OCI-LY3 (cell line): ENCODE results near the gene LRRN4CL.

Experiments
- EZH2phosphoT487 ChIP-seq: fragments of 200-600 bp; shearing (Covaris generic); IDR thresholded peaks from 2 replicates; pipeline ENCODE4 v1.6.1; 2018; ENCODE audit warnings: antibody characterized with exemption, mixed run types, low read depth
- TF ChIP-seq, protein P1 (sequence below): fragments of 200-600, 300-600 bp; sonication (generic); IDR thresholded peaks from 2 replicates; pipeline ENCODE4 v1.5.1; 2014; ENCODE audit warnings: antibody characterized with exemption, low read length, low read depth

DNA sequence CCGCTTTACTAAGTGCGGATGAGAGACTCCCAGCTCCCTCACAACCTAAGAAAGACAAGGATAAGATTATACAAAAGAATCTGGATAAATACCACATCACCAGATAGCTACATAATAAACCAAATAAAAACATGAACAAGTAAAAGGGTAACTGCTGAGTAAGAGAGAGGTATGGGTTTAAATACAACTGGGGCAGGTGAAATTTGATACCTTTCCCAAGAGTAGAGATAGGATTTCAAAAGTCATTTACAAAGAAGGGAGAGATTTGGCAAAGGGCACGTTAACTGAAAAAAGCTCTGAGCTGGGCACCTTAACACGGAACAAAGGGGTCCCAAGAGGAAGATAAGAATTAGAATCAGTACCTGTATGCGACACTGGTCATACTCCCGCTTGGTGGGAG is 12.2 kb downstream of the LRRN4CL start:
- TF ChIP-seq, protein P1, sequence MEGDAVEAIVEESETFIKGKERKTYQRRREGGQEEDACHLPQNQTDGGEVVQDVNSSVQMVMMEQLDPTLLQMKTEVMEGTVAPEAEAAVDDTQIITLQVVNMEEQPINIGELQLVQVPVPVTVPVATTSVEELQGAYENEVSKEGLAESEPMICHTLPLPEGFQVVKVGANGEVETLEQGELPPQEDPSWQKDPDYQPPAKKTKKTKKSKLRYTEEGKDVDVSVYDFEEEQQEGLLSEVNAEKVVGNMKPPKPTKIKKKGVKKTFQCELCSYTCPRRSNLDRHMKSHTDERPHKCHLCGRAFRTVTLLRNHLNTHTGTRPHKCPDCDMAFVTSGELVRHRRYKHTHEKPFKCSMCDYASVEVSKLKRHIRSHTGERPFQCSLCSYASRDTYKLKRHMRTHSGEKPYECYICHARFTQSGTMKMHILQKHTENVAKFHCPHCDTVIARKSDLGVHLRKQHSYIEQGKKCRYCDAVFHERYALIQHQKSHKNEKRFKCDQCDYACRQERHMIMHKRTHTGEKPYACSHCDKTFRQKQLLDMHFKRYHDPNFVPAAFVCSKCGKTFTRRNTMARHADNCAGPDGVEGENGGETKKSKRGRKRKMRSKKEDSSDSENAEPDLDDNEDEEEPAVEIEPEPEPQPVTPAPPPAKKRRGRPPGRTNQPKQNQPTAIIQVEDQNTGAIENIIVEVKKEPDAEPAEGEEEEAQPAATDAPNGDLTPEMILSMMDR: no peak
- no peak for TF ChIP-seq EZH2phosphoT487
